GM18519 (cell line): ENCODE data around the gene ALDH9A1.
A peak's percentile ranks its signal among the peaks of the same experiment; 100 is the strongest.
"Not testable (repeated sequence)": the region's sequence is repeated elsewhere in the genome, so short reads cannot be mapped to it uniquely, and the experiment has no call there.

Source experiments
- ATAC-seq: cut with Tn5 transposase; IDR thresholded peaks from one replicate; pipeline ENCODE4 v1.9.1; 2021; ENCODE audit warnings: mild to moderate bottlenecking, moderate library complexity; ENCODE audit not compliant: unreplicated experiment, low FRiP score

The ALDH9A1 gene

DNA sequence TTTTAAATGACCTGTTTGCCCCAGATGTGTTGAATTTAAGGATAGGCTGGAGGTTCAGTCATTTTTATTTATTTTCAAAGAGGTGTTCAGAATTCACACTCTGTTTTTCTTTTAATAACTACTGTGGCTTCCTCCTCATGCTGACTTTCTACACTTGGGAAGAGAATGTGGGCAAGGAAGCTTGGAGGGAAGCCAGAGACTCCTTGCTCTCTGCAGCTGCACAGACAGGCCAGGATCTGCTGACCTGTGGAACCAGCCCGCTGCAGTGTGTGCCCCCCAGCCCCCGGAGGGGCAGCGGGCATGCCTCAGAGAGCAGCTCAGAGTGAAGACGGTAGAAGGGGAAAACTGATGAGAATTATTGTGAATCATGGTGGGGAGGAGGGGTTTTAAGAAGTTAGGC, 50.4 kb downstream of the ALDH9A1 start:
- ATAC-seq = no peak

DNA sequence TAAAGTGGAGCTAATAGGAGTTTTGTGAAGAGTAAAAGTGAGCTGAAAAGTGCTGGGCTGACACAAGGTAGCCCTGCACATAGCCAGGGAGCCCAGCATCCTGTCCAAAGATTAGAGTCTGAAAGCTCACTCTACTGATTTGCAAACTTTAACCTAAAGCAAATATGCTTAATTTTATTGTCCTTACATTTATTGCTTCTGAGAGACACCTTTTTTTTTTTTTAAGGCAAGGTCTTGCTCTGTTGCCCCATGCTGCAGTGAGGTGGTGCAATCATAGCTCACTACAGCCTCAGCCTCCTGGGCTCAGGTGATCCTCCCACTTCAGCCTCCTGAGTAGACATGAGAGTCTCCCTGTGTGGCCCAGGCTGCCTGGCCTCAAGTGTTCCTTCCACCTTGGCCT, 50.8 kb downstream of the ALDH9A1 start:
- ATAC-seq = no peak

DNA sequence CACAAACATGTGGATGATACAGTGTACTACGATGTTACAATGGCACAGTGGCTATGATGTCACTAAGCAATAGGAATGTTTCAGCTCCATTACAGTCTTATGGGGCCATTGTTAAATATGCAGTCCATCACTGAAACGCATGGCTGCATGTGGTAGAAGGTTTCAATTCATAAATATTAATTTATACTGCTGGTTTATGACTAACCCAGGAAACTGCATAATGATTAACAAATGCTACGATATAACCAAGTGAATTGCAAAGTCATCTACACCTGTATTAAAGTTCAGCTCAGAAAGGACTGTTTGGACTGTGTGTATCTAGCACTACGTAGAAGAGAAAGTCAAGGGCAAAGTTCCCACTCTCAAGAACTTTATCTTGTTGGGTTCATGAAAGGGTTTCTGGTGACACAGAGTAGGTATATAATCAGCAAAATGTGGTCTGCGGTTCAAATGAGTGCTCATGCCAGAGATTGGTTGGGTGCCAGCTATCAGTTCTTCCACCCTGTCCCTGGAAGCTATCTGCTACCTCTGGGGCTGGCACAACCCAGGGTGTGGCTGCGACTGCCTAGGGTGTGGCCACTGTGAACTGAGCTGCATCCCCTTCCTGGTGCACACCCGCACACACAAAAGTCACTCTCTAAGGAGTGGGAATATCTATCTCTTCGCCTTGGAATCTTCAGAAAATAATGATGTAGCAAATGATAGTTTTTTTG, 52.6 kb downstream of the ALDH9A1 start:
- no peak for ATAC-seq

DNA sequence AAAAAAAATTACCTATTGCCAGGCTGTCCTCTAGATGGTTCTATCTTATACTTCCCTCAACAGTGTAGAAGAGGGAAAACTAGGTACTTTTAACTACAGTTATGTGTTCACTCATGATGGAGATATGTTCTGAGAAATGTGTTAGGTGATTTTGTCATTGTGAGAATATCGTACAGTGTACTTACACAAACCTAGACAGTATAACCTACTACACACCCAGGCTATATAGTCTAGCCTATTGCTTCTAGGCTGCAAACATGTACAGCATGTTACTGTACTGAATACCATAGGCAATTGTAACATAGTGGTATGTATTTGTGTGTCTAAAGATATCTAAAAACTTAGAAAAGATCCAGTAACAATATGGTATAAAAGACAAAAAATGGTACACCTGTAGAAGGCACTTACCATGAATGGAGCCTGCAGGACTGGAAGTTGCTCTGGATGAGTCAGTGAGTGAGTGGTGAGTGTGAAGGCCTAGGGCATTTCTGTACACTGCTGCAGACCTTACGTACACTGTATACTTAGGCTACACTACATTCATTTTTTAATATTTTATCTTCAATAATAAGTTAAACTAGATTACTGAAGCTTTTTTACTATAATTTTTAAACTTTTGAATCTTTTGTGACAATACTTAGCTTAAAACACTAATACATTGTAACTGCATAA, 54.2 kb downstream of the ALDH9A1 start:
- ATAC-seq = no peak

DNA sequence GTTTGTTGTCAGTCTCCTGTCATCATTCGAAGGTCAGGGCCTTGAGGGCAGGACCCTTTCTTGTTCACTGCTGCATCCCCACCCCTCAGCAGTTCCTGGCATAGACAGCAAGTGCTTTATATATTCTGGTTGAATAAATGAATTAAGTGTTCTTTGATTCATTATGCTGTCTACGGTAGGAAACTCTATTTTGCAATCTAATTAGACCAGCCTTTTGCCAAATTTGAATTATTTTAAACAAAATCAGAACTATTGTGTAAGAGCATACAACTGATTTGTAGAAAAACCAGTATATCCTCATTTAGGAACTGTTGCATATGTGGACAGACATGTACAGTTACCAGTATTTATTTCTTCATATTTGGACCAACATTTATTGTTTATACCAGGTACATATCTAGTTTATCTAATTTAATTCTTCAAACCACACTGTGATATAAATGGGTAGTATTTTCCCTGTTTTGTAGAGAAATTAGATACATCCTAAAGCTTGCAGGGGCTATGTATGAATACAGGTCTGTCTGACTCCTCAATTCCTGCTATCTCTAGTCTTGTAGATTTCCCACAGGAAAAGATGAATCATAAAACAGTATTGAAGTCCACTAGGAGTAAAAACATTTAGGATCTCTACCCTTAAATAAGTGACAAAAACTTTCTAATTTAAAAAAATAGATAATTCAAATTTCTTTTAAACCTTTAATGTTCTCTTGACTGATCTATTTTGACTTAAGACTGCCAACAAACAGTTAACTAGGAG, 57.0 kb downstream of the ALDH9A1 start:
- no peak for ATAC-seq

DNA sequence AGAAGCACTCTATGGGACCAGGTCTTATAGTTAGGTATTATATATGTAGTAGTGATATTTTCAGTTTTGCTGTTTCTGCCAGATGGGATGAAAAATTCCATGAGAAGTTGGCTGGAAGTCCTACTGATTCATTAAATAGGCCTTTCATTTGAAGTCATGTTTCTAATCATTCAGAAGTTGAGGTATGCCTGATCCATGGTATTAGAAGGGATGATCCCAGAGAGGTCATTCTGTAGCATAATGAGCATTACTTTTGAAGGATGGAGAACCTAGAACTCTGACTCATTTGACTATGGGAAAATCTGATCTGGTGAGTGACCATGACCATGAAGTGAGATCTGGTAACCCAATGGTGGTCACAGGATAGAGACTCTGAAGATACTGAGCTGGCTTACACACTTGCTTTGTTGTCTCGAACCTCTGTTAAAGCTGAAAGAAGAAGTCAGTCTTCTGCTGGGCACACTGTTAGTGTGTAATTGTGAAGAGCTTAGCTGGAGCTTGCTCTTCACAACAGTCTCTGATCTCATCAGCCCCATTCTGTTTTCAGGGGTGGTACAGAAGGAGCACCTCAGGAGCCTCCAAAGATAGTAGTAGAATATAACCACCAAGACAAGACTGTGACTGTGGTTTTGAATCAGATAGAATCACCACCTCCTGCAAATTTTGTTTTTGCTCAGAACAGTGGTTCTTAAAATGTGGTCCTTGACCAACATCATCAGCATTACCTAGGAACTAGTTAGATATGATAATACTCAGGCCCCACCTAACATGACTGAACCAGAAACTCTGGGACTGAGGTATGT, 58.3 kb downstream of the ALDH9A1 start:
- no peak for ATAC-seq

DNA sequence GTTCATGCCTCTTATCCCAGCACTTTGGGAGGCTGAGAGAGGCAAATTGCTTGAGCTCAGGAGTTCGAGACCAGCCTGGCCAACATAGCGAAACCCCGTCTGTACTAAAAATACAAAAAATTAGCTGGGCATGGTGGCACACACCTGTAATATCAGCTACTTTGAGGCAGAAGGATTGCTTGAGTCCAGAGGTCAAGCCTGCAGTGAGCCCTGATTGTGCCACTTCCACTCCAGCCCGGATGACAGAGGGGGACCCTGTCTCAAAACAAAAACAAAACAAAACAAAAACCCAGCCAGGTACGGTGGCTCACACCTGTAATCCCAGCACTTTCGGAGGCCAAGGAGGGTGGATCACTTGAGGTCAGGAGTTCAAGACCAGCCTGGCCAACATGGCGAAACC, 60.2 kb downstream of the ALDH9A1 start:
- not testable (repeated sequence) for ATAC-seq

DNA sequence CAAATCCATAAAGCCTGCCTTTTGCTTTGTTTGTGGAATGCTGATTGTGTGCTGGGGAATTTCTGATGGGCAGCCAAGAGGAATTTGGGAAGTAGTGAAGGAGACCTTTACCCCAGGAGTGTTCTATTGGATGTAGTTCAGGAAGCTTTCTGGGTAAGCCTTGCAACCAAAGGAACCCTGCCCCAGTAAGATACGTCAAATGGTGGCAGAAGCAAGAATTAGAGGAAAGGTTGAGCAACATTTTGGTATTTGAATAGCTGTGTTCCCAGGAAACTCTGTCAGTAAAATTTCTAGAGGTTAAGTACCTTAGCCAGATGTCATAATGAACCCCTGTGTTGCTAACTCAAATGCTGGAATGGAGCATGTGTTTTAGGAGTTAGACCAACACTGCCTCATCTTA, 60.9 kb downstream of the ALDH9A1 start:
- no peak for ATAC-seq

DNA sequence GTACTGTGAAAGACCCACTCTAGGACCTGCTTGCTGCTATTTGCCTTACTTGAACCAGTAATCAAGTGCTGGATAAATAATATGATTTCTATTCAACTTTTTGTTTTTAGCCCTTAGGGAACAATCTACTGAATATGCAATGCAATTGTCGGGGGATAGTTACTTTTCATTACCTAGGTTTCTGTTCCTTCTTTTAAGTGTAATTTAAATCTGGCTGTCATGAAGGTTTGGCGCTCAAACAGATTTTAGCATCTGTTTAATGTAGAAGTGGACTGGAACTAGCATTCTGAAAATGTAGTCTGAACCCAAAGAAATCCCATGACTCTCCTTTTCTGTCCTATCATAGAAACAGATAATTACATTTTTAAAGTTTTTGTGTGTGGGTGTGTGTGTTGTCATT, 62.5 kb downstream of the ALDH9A1 start:
- no peak for ATAC-seq

DNA sequence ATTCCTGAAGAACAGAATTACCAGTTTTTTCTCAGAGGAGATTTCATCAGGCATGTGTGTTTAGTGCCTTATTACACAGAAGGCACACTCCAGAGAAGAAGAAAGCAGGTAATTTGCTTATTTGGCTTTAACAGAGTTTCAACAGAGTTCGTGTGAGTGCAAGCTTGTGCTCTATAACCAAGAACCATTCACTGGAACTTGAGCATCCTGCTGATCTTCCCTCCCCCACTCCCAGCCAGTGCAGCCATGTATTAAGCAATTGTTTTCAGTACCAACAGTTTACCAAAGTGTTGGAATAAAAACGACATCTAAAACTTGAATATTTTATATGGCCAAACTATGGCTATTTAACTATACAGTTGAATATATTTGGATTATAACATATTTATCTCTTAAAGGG, 63.0 kb downstream of the ALDH9A1 start:
- ATAC-seq = peak; percentile 20

DNA sequence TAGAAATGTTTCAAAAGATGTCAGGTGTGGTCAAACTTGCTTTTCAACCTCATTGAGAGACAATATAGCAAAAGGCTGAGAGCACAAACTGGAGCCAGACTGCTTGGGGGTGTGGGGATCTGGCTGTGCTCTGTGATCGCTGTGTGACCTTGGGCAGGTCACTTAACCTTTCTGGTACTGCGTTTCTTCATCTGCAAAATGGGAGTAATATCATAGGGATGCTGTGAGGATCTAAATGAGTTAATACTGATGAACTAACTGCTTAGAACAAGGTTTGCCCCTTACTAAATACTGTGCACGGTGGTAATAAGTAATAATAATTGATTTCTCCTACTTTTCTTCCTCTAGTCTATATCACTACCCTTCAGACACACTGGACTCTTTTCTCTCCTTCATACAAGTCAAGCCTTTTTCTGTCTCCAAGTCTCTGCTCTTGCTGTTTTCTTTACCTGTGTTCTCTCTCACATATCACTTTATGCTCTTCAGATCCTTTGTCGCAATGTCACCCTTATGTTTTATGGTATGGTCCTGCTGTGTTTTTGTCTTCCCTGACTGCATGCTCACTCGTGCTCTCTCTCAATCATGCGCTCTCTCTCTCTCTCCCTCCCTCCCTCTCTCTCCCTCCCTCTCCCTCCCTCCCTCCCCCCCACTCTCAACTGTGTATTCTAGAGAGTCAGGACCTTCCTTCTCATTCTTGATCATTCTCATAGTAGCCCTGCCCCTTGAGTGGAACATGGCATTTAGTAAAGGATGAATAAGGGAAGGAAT, 64.0 kb downstream of the ALDH9A1 start:
- no peak for ATAC-seq

DNA sequence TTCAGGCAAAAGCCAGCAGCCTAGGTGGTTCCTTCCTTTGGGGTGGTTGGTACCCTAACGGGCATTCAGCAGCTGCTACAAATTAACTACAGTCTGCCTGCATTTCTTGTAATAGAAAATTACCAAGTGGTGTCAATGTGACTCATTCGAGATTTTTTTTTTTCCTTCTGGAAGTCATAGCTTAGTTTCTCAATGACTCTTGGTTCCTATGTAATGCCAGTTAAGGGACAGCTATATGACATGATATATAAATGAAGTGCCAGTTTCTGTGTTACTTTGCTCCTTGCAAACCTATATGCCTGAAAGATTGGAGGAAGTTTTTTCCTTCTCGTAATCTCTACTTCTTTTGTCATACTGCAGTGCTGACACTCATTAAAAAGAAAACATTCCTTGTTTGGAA, 64.7 kb downstream of the ALDH9A1 start:
- no peak for ATAC-seq

DNA sequence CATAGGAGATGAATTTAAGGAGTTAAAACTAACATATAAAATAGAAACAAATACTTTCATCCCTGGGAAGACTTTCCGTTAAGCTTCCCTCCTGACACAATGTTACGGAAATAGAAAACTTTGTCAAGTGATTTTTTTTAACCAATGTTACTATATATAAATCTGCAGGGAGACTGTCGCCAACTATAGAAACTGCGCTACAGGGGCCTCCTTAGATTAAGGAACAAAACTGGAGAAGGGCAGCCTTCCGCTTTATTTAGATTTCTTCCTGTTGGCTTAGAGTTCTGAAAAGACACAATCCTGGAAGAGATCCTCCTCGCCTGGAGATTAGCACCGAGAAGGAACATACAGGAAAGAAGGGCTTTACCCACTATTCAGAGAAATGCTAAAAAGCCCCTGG, 65.9 kb downstream of the ALDH9A1 start:
- no peak for ATAC-seq

DNA sequence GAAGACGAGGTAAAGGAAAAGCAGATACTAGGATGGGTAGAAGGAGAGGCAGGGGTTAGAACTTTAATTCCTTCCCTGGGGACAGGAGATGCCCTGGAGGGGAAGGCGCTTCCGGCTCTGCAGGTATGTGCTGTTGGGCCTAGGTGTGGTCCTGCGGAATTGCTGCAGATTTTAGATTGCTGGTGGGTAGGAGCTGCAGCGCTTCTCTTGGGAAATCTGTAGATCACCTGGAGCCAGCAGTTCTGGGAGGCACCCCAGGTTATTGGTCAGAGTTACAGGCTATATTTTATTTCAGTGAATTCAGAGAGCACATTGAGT, 66.3 kb downstream of the ALDH9A1 start:
- ATAC-seq = no peak

DNA sequence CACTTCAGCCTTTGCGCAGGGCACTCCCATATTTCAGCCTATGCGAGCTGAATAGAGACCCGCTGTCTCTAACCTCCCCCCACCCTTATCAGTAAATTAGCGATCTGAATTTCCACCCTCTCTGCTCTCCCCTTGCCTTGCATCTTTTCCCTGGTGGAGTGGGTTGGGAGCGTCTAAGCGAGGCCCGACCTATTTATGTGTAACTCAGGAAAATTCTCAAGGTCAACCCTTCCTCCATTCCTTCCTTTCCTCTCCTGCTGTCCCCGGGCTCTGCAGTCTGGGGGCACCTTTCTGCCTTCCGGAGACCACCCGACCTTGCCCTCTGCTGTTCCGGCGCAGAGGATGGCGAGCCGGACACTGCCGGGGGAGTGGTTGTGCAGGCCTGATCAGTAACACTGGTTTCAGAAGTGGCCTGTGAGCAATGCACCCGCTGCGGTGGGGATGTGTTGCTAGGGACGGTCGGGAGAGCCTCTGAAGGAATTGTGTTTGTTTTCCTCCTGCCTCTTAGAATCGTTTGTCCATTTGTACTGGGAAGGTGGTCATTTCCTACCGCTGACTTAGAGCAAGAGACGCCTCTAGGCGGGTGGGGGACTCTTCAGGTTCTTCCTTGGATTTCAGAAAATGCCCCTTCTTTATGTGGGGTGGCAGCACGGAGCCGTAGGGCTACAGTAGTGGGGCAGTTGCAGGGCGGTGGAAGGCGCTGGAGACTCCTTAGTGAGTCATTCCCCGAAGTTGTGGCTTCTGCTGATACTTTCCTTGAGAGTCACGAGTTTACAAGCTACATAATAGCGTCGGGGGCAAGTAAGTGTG, 66.8 kb downstream of the ALDH9A1 start:
- peak; percentile 28 for ATAC-seq

DNA sequence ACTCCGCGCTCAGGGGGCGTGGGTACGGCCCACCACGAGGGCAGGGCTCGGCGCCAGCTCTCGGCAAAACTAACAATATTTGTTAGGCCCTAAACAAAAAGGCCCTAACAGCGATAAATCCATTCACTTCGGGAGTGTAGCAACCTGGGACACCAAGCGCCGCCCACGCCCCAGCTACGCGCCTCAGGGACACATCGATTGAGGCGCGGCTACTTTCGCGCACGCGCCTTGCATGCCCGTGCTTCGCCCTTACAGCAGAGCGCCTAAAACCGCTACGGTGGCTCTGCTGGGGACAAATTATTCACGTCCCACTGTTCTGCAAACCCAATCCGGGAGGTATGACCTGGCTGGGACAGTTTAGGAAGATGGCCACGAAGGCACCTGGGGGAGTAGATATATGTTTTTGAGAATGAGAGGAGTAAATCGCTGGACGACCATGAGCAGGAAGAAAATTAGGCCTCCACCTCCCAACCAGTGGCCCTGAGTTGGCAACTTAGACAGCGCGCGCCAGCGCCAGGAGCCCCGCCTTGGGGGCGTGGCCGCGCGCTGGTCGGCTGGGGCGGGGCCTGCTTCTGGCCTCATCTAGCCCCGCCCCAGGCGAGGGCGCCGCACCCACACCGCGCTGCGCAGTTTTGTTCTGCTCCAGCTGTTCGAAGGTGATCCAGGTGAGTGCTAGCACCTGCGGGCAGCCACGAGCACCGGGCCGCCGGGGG, 67.6 kb downstream of the ALDH9A1 start, which contains the start of gene MGST3:
Gene MGST3, plus strand, starts transcription at position 606 of the 713 bp plus-strand sequence. CDS start 18,614 bp downstream, outside the sequence.
- peak; percentile 62 for ATAC-seq

DNA sequence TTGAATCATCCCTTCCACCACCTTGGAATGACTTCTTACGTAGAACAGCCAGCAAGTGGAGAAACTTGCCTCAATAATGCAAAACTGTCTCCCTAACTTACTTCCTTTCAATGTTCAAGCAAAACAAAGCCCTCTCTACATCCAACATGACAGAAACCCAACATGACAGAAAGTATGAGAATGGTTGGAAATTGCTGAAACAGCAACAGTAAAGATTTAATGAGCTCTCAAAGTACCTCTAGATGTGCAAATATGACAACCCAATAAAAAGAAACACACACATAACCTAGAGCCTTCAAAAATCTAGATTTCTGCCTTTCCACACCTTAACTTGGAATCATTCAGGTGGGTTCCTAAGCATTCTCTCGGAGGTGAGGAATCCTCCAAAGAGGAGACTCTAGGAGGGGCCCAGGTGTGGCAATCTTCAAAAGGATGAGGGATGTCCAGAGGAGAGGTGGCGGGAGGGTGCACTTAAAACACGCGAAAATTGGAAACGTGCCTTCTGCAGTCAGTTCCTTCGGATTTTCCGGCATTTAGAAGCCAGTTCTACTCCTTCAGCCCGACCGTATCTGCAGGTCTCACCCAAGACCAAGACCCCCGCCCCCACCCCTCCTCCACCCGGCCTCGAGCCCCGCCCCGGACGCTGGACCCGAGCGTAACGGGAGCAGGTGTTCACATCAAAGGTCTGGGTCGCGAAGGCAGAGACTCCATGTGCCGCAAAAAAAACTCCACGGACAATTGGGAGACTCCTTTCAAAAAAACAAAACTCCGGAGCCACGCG, 68.3 kb downstream of the ALDH9A1 start:
- no peak for ATAC-seq

DNA sequence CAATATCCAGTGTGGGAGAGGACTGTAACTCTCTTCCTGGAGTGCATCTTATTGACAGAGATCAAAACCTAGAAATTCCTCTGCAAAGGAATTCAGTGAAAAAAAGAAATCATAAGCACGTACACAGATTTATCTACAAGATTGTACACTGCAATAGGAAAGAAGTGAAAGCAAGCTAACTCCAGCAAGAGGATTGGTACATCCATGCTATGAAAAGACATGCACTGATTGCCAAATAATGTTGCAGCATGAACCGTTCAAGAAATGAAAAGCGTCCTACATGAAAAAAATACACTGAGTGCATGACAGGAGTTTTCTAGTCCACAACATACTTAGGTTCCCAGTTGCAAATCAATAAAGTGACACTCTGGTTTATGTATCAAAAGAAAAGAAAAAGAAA, 69.2 kb downstream of the ALDH9A1 start:
- ATAC-seq = no peak
